SK-N-SH (cell line): Measurements from ENCODE around the gene MYPN. TPM values are rescaled to one million over a fixed set of nuclear protein-coding genes. Genes with fewer than 3 reads are reported as not detected.
A peak's percentile ranks its signal among the peaks of the same experiment; 100 is the strongest.

Experiments used
- CTCF ChIA-PET: fragments of 300-600, 350-600 bp; formaldehyde crosslinking; extraction: SDS; loops from one replicate; lab custom pipeline; 2021; lab: Yijun Ruan, JAX
- POLR2A ChIA-PET: fragments of 350-600 bp; sonication (Branson Sonifier 250); formaldehyde crosslinking; extraction: SDS; loops from one replicate; lab custom pipeline; 2020; ENCODE audit warnings: antibody characterized with exemption, inconsistent platforms; lab: Yijun Ruan, JAX
- DNase-seq: peaks from one replicate; pipeline ENCODE4 v3.0.0; 2012
- H2AFZ ChIP-seq: fragments of 200-600 bp; sonication (generic); 2 replicates; pipeline ENCODE4 v1.8.1; 2016; ENCODE audit warnings: antibody characterized with exemption, mild to moderate bottlenecking, low read depth
- H3F3A ChIP-seq: fragments of 200-600 bp; sonication (generic); replicated peaks from 2 replicates; pipeline ENCODE3; 2016; ENCODE audit warnings: antibody characterized with exemption, mild to moderate bottlenecking; ENCODE audit not compliant: insufficient read depth
- H3K27ac ChIP-seq, 2 experiments: fragments of 200-500 bp in 1 of 2; fragments of 200-600 bp in 1 of 2; sonication (Bioruptor generic) in 1 of 2; sonication (generic), shearing (Covaris generic) in 1 of 2; 2 replicates each; pipeline versions ENCODE4 v1.5.1 to v1.6.1; 2014 to 2016; ENCODE audit warnings: low read depth in 2 of 2, inconsistent platforms in 1 of 2, low read length in 1 of 2, mild to moderate bottlenecking in 1 of 2, mixed read lengths in 1 of 2
- H3K27me3 ChIP-seq: fragments of 200-600 bp; sonication (generic), shearing (Covaris generic); 2 replicates; pipeline ENCODE4 v1.6.1; 2016; ENCODE audit warnings: mixed run types; ENCODE audit not compliant: insufficient read depth
- H3K36me3 ChIP-seq, 2 experiments: fragments of 200-500 bp in 1 of 2; fragments of 200-600 bp in 1 of 2; sonication (Bioruptor generic) in 1 of 2; sonication (generic) in 1 of 2; replicated peaks in 1 of 2; 2 replicates each; pipeline versions ENCODE3 to v1.5.1; 2014 to 2016; ENCODE audit warnings: low read length in 1 of 2, mild to moderate bottlenecking in 1 of 2; ENCODE audit not compliant: insufficient read depth in 2 of 2, control insufficient read depth in 1 of 2
- H3K4me1 ChIP-seq, 2 experiments: fragments of 200-500 bp in 1 of 2; fragments of 200-600 bp in 1 of 2; sonication (Bioruptor generic) in 1 of 2; sonication (generic), shearing (Covaris generic) in 1 of 2; 2 replicates each; pipeline versions ENCODE4 v1.5.1 to v1.6.1; 2014 to 2016; ENCODE audit warnings: low read depth in 1 of 2, low read length in 1 of 2, mixed run types in 1 of 2; ENCODE audit not compliant: insufficient read depth in 2 of 2, control insufficient read depth in 1 of 2
- H3K4me2 ChIP-seq: fragments of 200-600 bp; sonication (generic), shearing (Covaris generic); 2 replicates; pipeline ENCODE4 v1.6.1; 2017; ENCODE audit warnings: mixed run types
- H3K4me3 ChIP-seq, 2 experiments: fragments of 200-500 bp in 1 of 2; fragments of 200-600 bp in 1 of 2; sonication (Bioruptor generic) in 1 of 2; sonication (generic), shearing (Covaris generic) in 1 of 2; 2 replicates each; pipeline versions ENCODE4 v1.5.1 to v1.8.1; 2014 to 2016; ENCODE audit warnings: low read depth in 2 of 2, inconsistent platforms in 1 of 2, low read length in 1 of 2, mild to moderate bottlenecking in 1 of 2, mixed read lengths in 1 of 2, moderate library complexity in 1 of 2
- H3K79me2 ChIP-seq: fragments of 200-600 bp; sonication (generic); 2 replicates; pipeline ENCODE4 v1.8.1; 2017; ENCODE audit warnings: mild to moderate bottlenecking; ENCODE audit not compliant: insufficient read depth
- H3K9ac ChIP-seq: fragments of 200-600 bp; sonication (generic); 2 replicates; pipeline ENCODE4 v1.6.1; 2017; ENCODE audit warnings: mixed run types
- H3K9me2 ChIP-seq: fragments of 200-600 bp; sonication (generic); 2 replicates; pipeline ENCODE4 v1.6.1; 2017; ENCODE audit warnings: mixed run types
- H3K9me3 ChIP-seq: fragments of 200-600 bp; sonication (generic); 2 replicates; pipeline ENCODE4 v1.6.1; 2017; ENCODE audit warnings: mixed run types, mild to moderate bottlenecking, moderate library complexity
- H4K20me1 ChIP-seq: fragments of 200-600 bp; sonication (generic); 2 replicates; pipeline ENCODE4 v1.6.1; 2017; ENCODE audit warnings: mild to moderate bottlenecking, mixed run types; ENCODE audit not compliant: insufficient read depth
- ELF1 ChIP-seq: IDR thresholded peaks from 2 replicates; pipeline ENCODE4 v1.4.0; 2012
- EP300 ChIP-seq, 2 experiments: IDR thresholded peaks; 2 replicates each; pipeline versions ENCODE4 v1.4.0 to v1.6.1; 2012; ENCODE audit warnings: borderline replicate concordance in 1 of 2, low read depth in 1 of 2, low read length in 1 of 2
- EZH2phosphoT487 ChIP-seq: fragments of 200-600 bp; sonication (generic); IDR thresholded peaks from 2 replicates; pipeline ENCODE4 v1.6.1; 2017; ENCODE audit warnings: low read depth, mixed run types, mild to moderate bottlenecking, antibody characterized with exemption, moderate library complexity, borderline replicate concordance
- FOSL2 ChIP-seq: IDR thresholded peaks from 2 replicates; pipeline ENCODE4 v1.4.0; 2012; ENCODE audit warnings: low read depth, mild to moderate bottlenecking, moderate library complexity, borderline replicate concordance
- FOXJ3 ChIP-seq: sonication (generic); formaldehyde crosslinking; IDR thresholded peaks from 2 replicates; pipeline ENCODE4 v1.5.1; 2020; ENCODE audit warnings: mild to moderate bottlenecking, missing genetic modification reagents
- FOXM1 ChIP-seq: IDR thresholded peaks from 2 replicates; pipeline ENCODE4 v1.4.0; 2012; ENCODE audit warnings: low read depth, mild to moderate bottlenecking
- GATA2 ChIP-seq: sonication (generic); formaldehyde crosslinking; IDR thresholded peaks from 2 replicates; pipeline ENCODE4 v1.5.0; 2020; ENCODE audit warnings: mild to moderate bottlenecking, missing genetic modification reagents
- JUND ChIP-seq: IDR thresholded peaks from 2 replicates; pipeline ENCODE4 v1.4.0; 2012
- MEF2A ChIP-seq: IDR thresholded peaks from 2 replicates; pipeline ENCODE4 v1.4.0; 2012; ENCODE audit warnings: low read depth, borderline replicate concordance
- MXI1 ChIP-seq: IDR thresholded peaks from 2 replicates; pipeline ENCODE4 v1.6.1; 2012; ENCODE audit warnings: mild to moderate bottlenecking, low read depth, low read length, improper control_type of control experiment
- NFIC ChIP-seq: IDR thresholded peaks from 2 replicates; pipeline ENCODE4 v1.4.0; 2012; ENCODE audit warnings: borderline replicate concordance
- NRF1 ChIP-seq: IDR thresholded peaks from 2 replicates; pipeline ENCODE4 v1.6.1; 2012; ENCODE audit warnings: low read depth, mild to moderate bottlenecking, low read length
- RAD21 ChIP-seq: IDR thresholded peaks from 2 replicates; pipeline ENCODE4 v1.6.1; 2012; ENCODE audit warnings: mild to moderate bottlenecking, low read length
- RCOR1 ChIP-seq: fragments of 150-350 bp; IDR thresholded peaks from 2 replicates; pipeline ENCODE4 v1.6.1; 2017; ENCODE audit warnings: antibody characterized with exemption, low read length
- RFX5 ChIP-seq: IDR thresholded peaks from 2 replicates; pipeline ENCODE4 v1.6.1; 2012; ENCODE audit warnings: mild to moderate bottlenecking, improper control_type of control experiment, low read length
- RXRA ChIP-seq: IDR thresholded peaks from 2 replicates; pipeline ENCODE4 v1.4.0; 2012; ENCODE audit warnings: low read depth, mild to moderate bottlenecking, borderline replicate concordance
- SIN3A ChIP-seq: IDR thresholded peaks from 2 replicates; pipeline ENCODE4 v1.6.1; 2012; ENCODE audit warnings: low read depth, mild to moderate bottlenecking, low read length, moderate library complexity, borderline replicate concordance
- SMC3 ChIP-seq: IDR thresholded peaks from 2 replicates; pipeline ENCODE4 v1.6.1; 2012; ENCODE audit warnings: low read depth, low read length, improper control_type of control experiment
- TAF1 ChIP-seq: IDR thresholded peaks from 2 replicates; pipeline ENCODE4 v1.6.1; 2012; ENCODE audit warnings: low read depth, mild to moderate bottlenecking, low read length, moderate library complexity, borderline replicate concordance
- TCF12 ChIP-seq: IDR thresholded peaks from 2 replicates; pipeline ENCODE4 v1.4.0; 2012
- TEAD4 ChIP-seq: IDR thresholded peaks from 2 replicates; pipeline ENCODE4 v1.4.0; 2012; ENCODE audit warnings: mild to moderate bottlenecking, borderline replicate concordance; ENCODE audit not compliant: insufficient read depth
- YY1 ChIP-seq: IDR thresholded peaks from 2 replicates; pipeline ENCODE4 v1.4.0; 2012; ENCODE audit warnings: low read depth, mild to moderate bottlenecking
- WGBS: methylation state at CpG from one replicate; pipeline ENCODE4 v1.1.6; 2017; ENCODE audit warnings: low lambda C conversion rate; 5-methylcytosine and 5-hydroxymethylcytosine counted together
- polyA plus RNA-seq, 3 experiments: library from polyadenylated mRNA; depleted of rRNA; stranded (reverse); fragments of >200 nt; gene quantifications; 2 replicates each; pipeline ENCODE4 v1.2.3, GENCODE V29; 2012
- TF ChIP-seq, protein P1 (sequence below): fragments of 200-600 bp; sonication (generic); IDR thresholded peaks from 2 replicates; pipeline ENCODE4 v1.6.1; 2017; ENCODE audit warnings: antibody characterized with exemption, mild to moderate bottlenecking, moderate library complexity
- TF ChIP-seq, protein P2 (sequence below): fragments of 150-350 bp; IDR thresholded peaks from 2 replicates; pipeline ENCODE4 v1.6.1; 2016; ENCODE audit warnings: mild to moderate bottlenecking, low read depth, low read length
- TF ChIP-seq, protein P3 (sequence below): IDR thresholded peaks from 2 replicates; pipeline ENCODE4 v1.4.0; 2012; ENCODE audit warnings: low read depth, borderline replicate concordance

MYPN gene
- polyA plus RNA-seq, 1 of the 3 experiments (the other 2 are of a cell fraction): 0.43 TPM

- no peaks in the 10 kb centered on the region for H3K27me3 ChIP-seq
- no peak overlapping the region for H3K9ac ChIP-seq
- H4K20me1 ChIP-seq: no peaks in the 10 kb centered on the region
- peak; percentile 82 for TF ChIP-seq RAD21
- TF ChIP-seq SMC3: peak; percentile 83
- TF ChIP-seq GATA2 (CRISPR knock-in tag): no peak
- TF ChIP-seq, protein P1, sequence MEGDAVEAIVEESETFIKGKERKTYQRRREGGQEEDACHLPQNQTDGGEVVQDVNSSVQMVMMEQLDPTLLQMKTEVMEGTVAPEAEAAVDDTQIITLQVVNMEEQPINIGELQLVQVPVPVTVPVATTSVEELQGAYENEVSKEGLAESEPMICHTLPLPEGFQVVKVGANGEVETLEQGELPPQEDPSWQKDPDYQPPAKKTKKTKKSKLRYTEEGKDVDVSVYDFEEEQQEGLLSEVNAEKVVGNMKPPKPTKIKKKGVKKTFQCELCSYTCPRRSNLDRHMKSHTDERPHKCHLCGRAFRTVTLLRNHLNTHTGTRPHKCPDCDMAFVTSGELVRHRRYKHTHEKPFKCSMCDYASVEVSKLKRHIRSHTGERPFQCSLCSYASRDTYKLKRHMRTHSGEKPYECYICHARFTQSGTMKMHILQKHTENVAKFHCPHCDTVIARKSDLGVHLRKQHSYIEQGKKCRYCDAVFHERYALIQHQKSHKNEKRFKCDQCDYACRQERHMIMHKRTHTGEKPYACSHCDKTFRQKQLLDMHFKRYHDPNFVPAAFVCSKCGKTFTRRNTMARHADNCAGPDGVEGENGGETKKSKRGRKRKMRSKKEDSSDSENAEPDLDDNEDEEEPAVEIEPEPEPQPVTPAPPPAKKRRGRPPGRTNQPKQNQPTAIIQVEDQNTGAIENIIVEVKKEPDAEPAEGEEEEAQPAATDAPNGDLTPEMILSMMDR: peak; percentile 68
- ChIA-PET CTCF (interaction anchor here (0.7 to 8.4 kb wide), 7 partner anchors 93 to 429 kb away, joined by 3 to 111 read pairs (median 4); no protein-coding TSS in a partner anchor), POLR2A (no interaction called here)
- H3K4me3 ChIP-seq: no peak overlapping the region
- H3K79me2 ChIP-seq: no peaks in the 10 kb centered on the region
- no peaks in the 10 kb centered on the region for H3F3A ChIP-seq
- no peak overlapping the region for H2AFZ ChIP-seq
- WGBS: 64% methylated on average over 10 of the region's 10 CpGs
- no peaks in the 10 kb centered on the region for H3K36me3 ChIP-seq
- DNase-seq: peak; percentile 49
- H3K9me2 ChIP-seq: no peaks in the 10 kb centered on the region
- H3K9me3 ChIP-seq: no peaks in the 10 kb centered on the region
- H3K4me2 ChIP-seq: no peak overlapping the region
- H3K4me1 ChIP-seq: no peaks in the 10 kb centered on the region
- H3K27ac ChIP-seq: no peak overlapping the region
These were observed 99.2 kb downstream of the MYPN start for GRCh38 chr10:68208424-68209042.

DNA sequence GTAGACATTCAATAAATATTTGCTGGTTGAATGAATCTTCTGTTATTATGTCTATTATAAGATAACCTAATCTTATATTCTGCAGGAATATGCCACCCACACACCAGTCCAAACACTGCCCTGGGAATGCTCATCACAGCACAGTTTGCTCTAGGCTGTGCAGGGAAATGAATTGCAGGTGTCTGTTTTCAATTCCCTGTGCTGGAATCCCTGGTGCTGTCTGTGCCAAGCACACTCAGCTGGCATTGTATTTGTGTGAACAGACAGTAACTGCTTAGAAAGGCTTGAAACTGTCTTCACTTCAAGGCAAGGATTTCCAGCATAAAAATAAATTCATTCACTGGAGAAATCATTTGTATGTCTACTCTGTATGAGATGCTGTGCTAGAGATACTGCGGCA is 102.4 kb downstream of the MYPN start:
- no peaks in the 10 kb centered on the region for H3K36me3 ChIP-seq
- no peak overlapping the region for H3K4me2 ChIP-seq
- H3K27ac ChIP-seq: no peak overlapping the region
- H3K9me2 ChIP-seq: no peaks in the 10 kb centered on the region
- no peaks in the 10 kb centered on the region for H3K27me3 ChIP-seq
- H3K9ac ChIP-seq: no peak overlapping the region
- H3K4me1 ChIP-seq: no peaks in the 10 kb centered on the region
- H3K79me2 ChIP-seq: no peaks in the 10 kb centered on the region
- 18% methylated on average over 1 of the region's 1 CpG for WGBS
- peak; percentile 51 for DNase-seq
- no peak overlapping the region for H2AFZ ChIP-seq
- H3K4me3 ChIP-seq: no peak overlapping the region
- ChIA-PET CTCF (interaction anchor here (1.2 to 8.4 kb wide), 20 partner anchors 9 to 432 kb away, joined by 3 to 111 read pairs (median 6); partner anchors contain the start of genes ATOH7, HNRNPH3, PBLD and RUFY2), POLR2A (no interaction called here)
- H4K20me1 ChIP-seq: no peaks in the 10 kb centered on the region
- no peaks in the 10 kb centered on the region for H3K9me3 ChIP-seq
- no peaks in the 10 kb centered on the region for H3F3A ChIP-seq
- TF ChIP-seq RAD21 (no peak), TEAD4 (no peak), SMC3 (no peak), SIN3A (no peak), ELF1 (no peak), TAF1 (no peak), EP300 (IDR thresholded peaks at IDR 0.05; ENCODE audit: borderline replicate concordance in 1 of 2, low read depth in 1 of 2, low read length in 1 of 2) (peak in 1 of 2 experiments; percentile 60; a peak in 1 of 4 replicates), RFX5 (no peak), MEF2A (no peak), FOXM1 (no peak), FOXJ3 (CRISPR knock-in tag) (no peak), YY1 (no peak), JUND (no peak), EZH2phosphoT487 (no peak), NRF1 (no peak), NFIC (no peak), FOSL2 (no peak), TCF12 (peak; percentile 24; the same call in 1 of the 2 replicates), RCOR1 (peak; percentile 100), MXI1 (peak; percentile 23; the same call in 1 of the 2 replicates), RXRA (no peak)
- TF ChIP-seq, protein P2, sequence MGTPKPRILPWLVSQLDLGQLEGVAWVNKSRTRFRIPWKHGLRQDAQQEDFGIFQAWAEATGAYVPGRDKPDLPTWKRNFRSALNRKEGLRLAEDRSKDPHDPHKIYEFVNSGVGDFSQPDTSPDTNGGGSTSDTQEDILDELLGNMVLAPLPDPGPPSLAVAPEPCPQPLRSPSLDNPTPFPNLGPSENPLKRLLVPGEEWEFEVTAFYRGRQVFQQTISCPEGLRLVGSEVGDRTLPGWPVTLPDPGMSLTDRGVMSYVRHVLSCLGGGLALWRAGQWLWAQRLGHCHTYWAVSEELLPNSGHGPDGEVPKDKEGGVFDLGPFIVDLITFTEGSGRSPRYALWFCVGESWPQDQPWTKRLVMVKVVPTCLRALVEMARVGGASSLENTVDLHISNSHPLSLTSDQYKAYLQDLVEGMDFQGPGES: no peak
- TF ChIP-seq, protein P3, sequence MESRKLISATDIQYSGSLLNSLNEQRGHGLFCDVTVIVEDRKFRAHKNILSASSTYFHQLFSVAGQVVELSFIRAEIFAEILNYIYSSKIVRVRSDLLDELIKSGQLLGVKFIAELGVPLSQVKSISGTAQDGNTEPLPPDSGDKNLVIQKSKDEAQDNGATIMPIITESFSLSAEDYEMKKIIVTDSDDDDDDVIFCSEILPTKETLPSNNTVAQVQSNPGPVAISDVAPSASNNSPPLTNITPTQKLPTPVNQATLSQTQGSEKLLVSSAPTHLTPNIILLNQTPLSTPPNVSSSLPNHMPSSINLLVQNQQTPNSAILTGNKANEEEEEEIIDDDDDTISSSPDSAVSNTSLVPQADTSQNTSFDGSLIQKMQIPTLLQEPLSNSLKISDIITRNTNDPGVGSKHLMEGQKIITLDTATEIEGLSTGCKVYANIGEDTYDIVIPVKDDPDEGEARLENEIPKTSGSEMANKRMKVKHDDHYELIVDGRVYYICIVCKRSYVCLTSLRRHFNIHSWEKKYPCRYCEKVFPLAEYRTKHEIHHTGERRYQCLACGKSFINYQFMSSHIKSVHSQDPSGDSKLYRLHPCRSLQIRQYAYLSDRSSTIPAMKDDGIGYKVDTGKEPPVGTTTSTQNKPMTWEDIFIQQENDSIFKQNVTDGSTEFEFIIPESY: no peak
